ENCODE measurements around the gene FRG2. TPM values are rescaled to one million over a fixed set of nuclear protein-coding genes. Genes with fewer than 3 reads are reported as not detected.
"Not testable (repeated sequence)": the region's sequence is repeated elsewhere in the genome, so short reads cannot be mapped to it uniquely, and the experiment has no call there.

FRG2 gene
- total RNA-seq, 2 donors from 2014 or later, result not detected

- intact Hi-C loops (cut with DNase I), result no loop called here
- DNase-seq (ENCODE audit: low spot score), result peak; percentile 40
Observed at GRCh38 chr4:190017357-190018200, 9.5 kb downstream of the FRG2 start.

GRCh38 chr4:190016369-190017289 lies 10.4 kb downstream of the FRG2 start:
- intact Hi-C loops (cut with DNase I), result no loop called here
- DNase-seq (ENCODE audit: low spot score), result no peak

- intact Hi-C loops (cut with DNase I), result no loop called here
- DNase-seq (ENCODE audit: low spot score), result no peak
Observed at GRCh38 chr4:190015538-190016368, 11.3 kb downstream of the FRG2 start.

GRCh38 chr4:190014771-190015537 lies 12.1 kb downstream of the FRG2 start:
- DNase-seq (ENCODE audit: low spot score), result no peak
- intact Hi-C loops (cut with DNase I), result no loop called here

- DNase-seq (ENCODE audit: low spot score); intact Hi-C loops (cut with DNase I): not testable (repeated sequence)
Observed at GRCh38 chr4:189989941-189990340, 37.1 kb downstream of the FRG2 start.

GRCh38 chr4:189988877-189989431 lies 38.1 kb downstream of the FRG2 start:
- DNase-seq (ENCODE audit: low spot score), result no peak
- intact Hi-C loops (cut with DNase I), result no loop called here

- intact Hi-C loops (cut with DNase I), result not testable (repeated sequence)
- DNase-seq (ENCODE audit: low spot score), result peak; percentile 50
Observed at GRCh38 chr4:189985651-189986243, 41.3 kb downstream of the FRG2 start.

GRCh38 chr4:189984661-189985060 lies 42.4 kb downstream of the FRG2 start:
- intact Hi-C loops (cut with DNase I), result not testable (repeated sequence)
- peak; percentile 47 for DNase-seq (ENCODE audit: low spot score)

GRCh38 chr4:189983916-189984526 lies 43.0 kb downstream of the FRG2 start:
- peak; percentile 62 for DNase-seq (ENCODE audit: low spot score)
- intact Hi-C loops (cut with DNase I), result not testable (repeated sequence)

- peak; percentile 67 for DNase-seq (ENCODE audit: low spot score)
- intact Hi-C loops (cut with DNase I), result no loop called here
Observed at GRCh38 chr4:189981970-189982369, 45.1 kb downstream of the FRG2 start.

- intact Hi-C loops (cut with DNase I), result not testable (repeated sequence)
- DNase-seq (ENCODE audit: low spot score), result peak; percentile 48
Observed at GRCh38 chr4:189980292-189980691, 46.8 kb downstream of the FRG2 start.

- intact Hi-C loops (cut with DNase I), result no loop called here
- peak; percentile 50 for DNase-seq (ENCODE audit: low spot score)
Observed at GRCh38 chr4:189979196-189980047, 47.6 kb downstream of the FRG2 start.

Other genes starting within 250 kb of the FRG2 start
- gene FRG1, start 86.4 kb downstream of the FRG2 start, total RNA-seq, result 10 to 100 TPM; 41.6 to 46.4 TPM
- not detected for gene DBET, start 37.2 kb upstream of the FRG2 start, total RNA-seq
- gene DUX4, start 146.5 kb upstream of the FRG2 start, total RNA-seq, result not detected

Data from posterior vena cava (tissue), 2 donors.